ENCODE data around the gene ZNF682. TPM values are rescaled to one million over a fixed set of nuclear protein-coding genes. Genes with fewer than 3 reads are reported as not detected.
A peak's percentile ranks its signal among the peaks of the same experiment; 100 is the strongest.
"Not testable (repeated sequence)": the region's sequence is repeated elsewhere in the genome, so short reads cannot be mapped to it uniquely, and the experiment has no call there.

ZNF682 gene
- total and polyA plus RNA-seq, 8 donors: 1.3 to 7.3 (median 3.0) TPM

DNA sequence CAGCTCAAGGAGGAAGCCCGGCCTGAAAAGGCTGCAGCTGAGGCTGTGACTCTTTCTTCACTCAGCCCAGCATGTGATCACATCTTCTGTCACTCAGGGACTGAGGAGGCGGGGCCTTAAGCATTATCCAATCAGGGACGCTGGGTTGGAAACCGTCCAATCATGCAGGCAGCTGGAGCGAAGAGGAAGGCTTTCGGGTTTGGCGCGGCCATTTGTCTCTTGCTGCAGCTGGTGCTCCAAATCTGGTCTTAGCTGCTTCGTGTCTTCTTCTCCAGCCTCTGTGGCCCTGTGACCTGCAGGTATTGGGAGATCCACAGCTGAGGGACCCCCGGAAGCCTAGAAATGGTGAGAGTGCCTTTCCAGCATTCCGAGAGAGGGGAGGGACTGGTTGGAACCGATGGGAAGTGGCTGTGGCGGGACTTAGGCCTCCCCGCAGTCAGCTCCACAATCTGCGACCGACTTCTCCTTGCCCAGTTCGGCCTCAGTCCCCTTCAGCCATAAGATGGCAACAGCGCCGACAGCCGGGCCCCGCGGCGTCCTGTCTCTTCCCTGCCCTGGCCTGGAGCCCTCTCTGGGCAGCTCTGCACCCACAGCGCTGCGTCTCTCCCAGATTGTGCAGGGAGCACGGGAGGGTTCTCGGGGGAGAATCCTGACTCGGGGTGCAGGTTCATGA, 38.6 kb upstream of the ZNF682 start, which contains the start of gene ZNF90:
Gene ZNF90 (plus strand): TSS at position 210 of the 673 bp plus-strand sequence. CDS start 133 bp downstream, at position 343.
- H3K9me3 ChIP-seq: no peaks in the 10 kb centered on the region
- no peaks in the 10 kb centered on the region for H3K36me3 ChIP-seq
- ATAC-seq (peak; percentile 97 to 99 (median 98)), DNase-seq (peak; percentile 91 to 97 (median 96)), FAIRE-seq (peak; percentile 83)
- peaks cover 0 to 4% (median 4%) of the 10 kb centered on the region in 3 donors for H3K4me1 ChIP-seq
- peak within 1 kb of the TSS in 1 of 4 donors; percentile 2 for H3K27ac ChIP-seq
- no peaks in the 10 kb centered on the region for H3K27me3 ChIP-seq
- H3K4me3 ChIP-seq: peak within 1 kb of the TSS; percentile 35 to 52 (median 45)
- intact Hi-C loops (cut with DNase I): no loop called here
- 0 to 1% methylated on average over 28 of the region's 28 CpGs for WGBS, 2 donors
- TF ChIP-seq, protein P1, sequence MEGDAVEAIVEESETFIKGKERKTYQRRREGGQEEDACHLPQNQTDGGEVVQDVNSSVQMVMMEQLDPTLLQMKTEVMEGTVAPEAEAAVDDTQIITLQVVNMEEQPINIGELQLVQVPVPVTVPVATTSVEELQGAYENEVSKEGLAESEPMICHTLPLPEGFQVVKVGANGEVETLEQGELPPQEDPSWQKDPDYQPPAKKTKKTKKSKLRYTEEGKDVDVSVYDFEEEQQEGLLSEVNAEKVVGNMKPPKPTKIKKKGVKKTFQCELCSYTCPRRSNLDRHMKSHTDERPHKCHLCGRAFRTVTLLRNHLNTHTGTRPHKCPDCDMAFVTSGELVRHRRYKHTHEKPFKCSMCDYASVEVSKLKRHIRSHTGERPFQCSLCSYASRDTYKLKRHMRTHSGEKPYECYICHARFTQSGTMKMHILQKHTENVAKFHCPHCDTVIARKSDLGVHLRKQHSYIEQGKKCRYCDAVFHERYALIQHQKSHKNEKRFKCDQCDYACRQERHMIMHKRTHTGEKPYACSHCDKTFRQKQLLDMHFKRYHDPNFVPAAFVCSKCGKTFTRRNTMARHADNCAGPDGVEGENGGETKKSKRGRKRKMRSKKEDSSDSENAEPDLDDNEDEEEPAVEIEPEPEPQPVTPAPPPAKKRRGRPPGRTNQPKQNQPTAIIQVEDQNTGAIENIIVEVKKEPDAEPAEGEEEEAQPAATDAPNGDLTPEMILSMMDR (IDR thresholded peaks at IDR 0.05): no peak

DNA sequence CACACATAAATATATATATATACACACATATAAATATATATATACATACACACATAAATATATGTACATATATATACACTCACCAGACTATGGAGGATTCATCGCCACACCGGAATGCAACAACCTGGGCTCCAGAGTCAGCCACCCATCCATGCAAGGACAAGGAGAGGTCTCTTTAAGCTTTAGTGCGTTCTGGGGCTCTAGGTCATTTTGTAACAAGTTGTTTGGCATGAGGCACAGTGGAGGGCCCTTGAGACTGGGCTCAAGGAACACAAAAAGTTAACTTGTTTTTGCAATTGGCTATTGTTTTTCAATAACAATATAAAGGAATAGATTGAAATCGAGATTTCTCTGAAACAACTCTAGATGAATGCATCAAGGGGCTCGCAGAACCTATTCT, 33.6 kb upstream of the ZNF682 start:
- no peaks in the 10 kb centered on the region for H3K9me3 ChIP-seq
- no peak for DNase-seq
- 79 to 92% methylated on average over 5 of the region's 5 CpGs for WGBS, 2 donors
- H3K27me3 ChIP-seq: no peaks in the 10 kb centered on the region
- no peak overlapping the region for H3K4me3 ChIP-seq
- no peak for FAIRE-seq
- H3K36me3 ChIP-seq: no peaks in the 10 kb centered on the region
- H3K27ac ChIP-seq: no peak overlapping the region
- TF ChIP-seq, protein P1 (IDR thresholded peaks at IDR 0.05): no peak
- no peak for ATAC-seq
- intact Hi-C loops (cut with DNase I): no loop called here
- H3K4me1 ChIP-seq: peaks cover 0 to 4% (median 0%) of the 10 kb centered on the region in 3 donors

DNA sequence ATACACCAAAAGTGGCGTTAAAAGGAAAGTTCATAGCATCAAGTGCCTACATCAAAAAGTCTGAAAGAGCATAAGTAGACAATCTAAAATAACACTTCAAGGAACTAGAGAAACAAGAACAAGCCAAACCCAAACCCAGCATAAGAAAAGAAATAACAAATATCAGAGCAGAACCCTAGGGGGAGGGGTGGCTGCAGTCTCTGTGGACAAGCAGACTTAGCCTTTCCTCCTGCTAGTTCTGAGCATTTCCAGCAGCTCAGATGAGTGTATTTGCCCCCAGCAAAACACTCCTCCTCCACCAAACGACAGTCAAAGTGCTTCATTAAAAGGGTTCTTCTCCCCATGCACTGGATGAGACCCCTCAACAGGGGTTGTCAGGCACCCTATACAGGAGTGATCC, 31.4 kb upstream of the ZNF682 start:
- intact Hi-C loops (cut with DNase I): no loop called here
- no peak overlapping the region for H3K4me3 ChIP-seq
- no peak for FAIRE-seq

DNA sequence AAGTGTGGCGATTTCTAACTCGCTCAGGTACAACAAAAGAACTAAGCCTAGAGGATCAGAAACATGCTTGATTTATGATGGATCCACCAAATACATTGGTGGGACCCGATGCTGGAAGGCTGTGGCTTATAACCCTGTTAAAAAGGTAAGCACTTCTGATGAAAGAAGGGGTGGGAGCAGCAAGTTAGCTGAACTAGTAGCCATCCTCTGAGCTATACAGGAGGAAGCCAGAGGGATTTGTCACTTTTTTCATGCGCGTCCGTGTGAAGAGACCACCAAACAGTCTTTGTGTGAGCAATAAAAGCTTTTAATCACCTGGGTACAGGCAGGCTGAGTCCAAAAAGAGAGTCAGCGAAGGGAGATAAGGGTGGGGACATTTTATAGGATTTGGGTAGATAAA, 29.3 kb upstream of the ZNF682 start:
- H3K9me3 ChIP-seq; H3K36me3 ChIP-seq; ATAC-seq; H3K27ac ChIP-seq; FAIRE-seq; H3K4me1 ChIP-seq; intact Hi-C loops (cut with DNase I); H3K27me3 ChIP-seq; DNase-seq; H3K4me3 ChIP-seq: not testable (repeated sequence)
- 38 to 50% methylated on average over 7 of the region's 7 CpGs for WGBS, 2 donors

More for the DNA sequence above, 31.4 kb upstream of the ZNF682 start:
- Histone ChIP-seq H3K4me1 (no peaks in the 10 kb centered on the region), H3K27me3 (no peaks in the 10 kb centered on the region), H3K36me3 (no peaks in the 10 kb centered on the region), H3K27ac (no peak overlapping the region), H3K9me3 (no peaks in the 10 kb centered on the region)
- 59 to 60% methylated on average over 2 of the region's 2 CpGs for WGBS, 2 donors
- ATAC-seq: no peak
- TF ChIP-seq, protein P1 (IDR thresholded peaks at IDR 0.05): no peak
- DNase-seq: no peak

DNA sequence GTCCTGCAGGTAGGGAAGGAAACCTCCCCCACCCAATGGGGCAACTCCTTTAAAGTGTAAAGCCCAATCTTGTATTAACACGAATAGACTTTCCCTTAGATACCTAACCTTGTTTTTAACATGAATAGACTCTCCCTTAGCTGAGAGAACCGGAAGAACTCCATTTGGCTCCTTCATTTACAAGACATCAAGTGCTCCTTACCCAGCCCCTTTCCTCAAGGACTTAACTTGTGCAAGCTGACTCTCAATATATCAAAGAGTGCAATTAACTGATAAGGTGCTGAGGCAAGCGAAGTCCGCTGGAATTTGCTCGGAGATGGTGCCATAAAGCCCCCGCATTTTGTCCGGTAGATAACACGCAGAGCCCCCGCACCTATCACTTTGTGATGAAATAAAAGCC, 28.6 kb upstream of the ZNF682 start:
- TF ChIP-seq, protein P1 (IDR thresholded peaks at IDR 0.05): no peak
- no peak overlapping the region for H3K27ac ChIP-seq
- intact Hi-C loops (cut with DNase I): no loop called here
- no peak overlapping the region for H3K4me3 ChIP-seq
- DNase-seq (no peak), ATAC-seq (no peak), FAIRE-seq (no peak)
- no peaks in the 10 kb centered on the region for H3K9me3 ChIP-seq
- 25 to 28% methylated on average over 9 of the region's 9 CpGs for WGBS, 2 donors
- H3K36me3 ChIP-seq: no peaks in the 10 kb centered on the region
- no peaks in the 10 kb centered on the region for H3K4me1 ChIP-seq
- H3K27me3 ChIP-seq: no peaks in the 10 kb centered on the region
